ENCODE data around the gene NPHP1.
"Not testable (repeated sequence)": the region's sequence is repeated elsewhere in the genome, so short reads cannot be mapped to it uniquely, and the experiment has no call there.

NPHP1 gene

GRCh38 chr2:110103061-110103961 is 101.5 kb downstream of the NPHP1 start:
- Histone ChIP-seq H3K9ac (ENCODE audit: low read length) (no peak overlapping the region), H3K27ac (ENCODE audit: low read depth, low read length) (no peak overlapping the region)
- WGBS (ENCODE audit: extremely low coverage, insufficient coverage, low lambda C conversion rate): no CpG with 5 or more reads among the region's 20 CpGs

GRCh38 chr2:110101901-110102803 is 102.7 kb downstream of the NPHP1 start:
- Histone ChIP-seq H3K27ac (ENCODE audit: low read depth, low read length) (no peak overlapping the region), H2BK120ac (ENCODE audit: low read depth, low read length) (no peak overlapping the region), H3K4me2 (ENCODE audit: low read length) (no peak overlapping the region), H3K18ac (ENCODE audit: low read length) (no peak overlapping the region), H3K79me2 (ENCODE audit: control insufficient read depth, insufficient read depth, low read length) (no peaks in the 10 kb centered on the region), H3K36me3 (ENCODE audit: control insufficient read depth, insufficient read depth, low read length) (no peaks in the 10 kb centered on the region), H3K4me3 (ENCODE audit: low read length) (no peak overlapping the region), H3K4me1 (ENCODE audit: control insufficient read depth, low read depth, low read length) (no peaks in the 10 kb centered on the region), H2BK5ac (ENCODE audit: low read length) (no peak overlapping the region), H3K27me3 (ENCODE audit: insufficient read depth, low read length, poor library complexity) (no peaks in the 10 kb centered on the region), H2AK5ac (ENCODE audit: low read length) (no peak overlapping the region), H4K5ac (ENCODE audit: low read length) (no peak overlapping the region), H3K4ac (ENCODE audit: low read depth, low read length) (no peak overlapping the region), H2BK15ac (replicated peaks; ENCODE audit: low read depth) (no peak overlapping the region), H3K56ac (ENCODE audit: low read length) (peak overlapping the region; percentile 35), H3K9ac (ENCODE audit: low read length) (no peak overlapping the region), H3K23ac (ENCODE audit: low read length) (no peak overlapping the region), H4K8ac (ENCODE audit: low read depth, low read length) (no peak overlapping the region), H3K79me1 (ENCODE audit: low read length) (no peaks in the 10 kb centered on the region)
- no peak for DNase-seq
- WGBS (ENCODE audit: extremely low coverage, insufficient coverage, low lambda C conversion rate): no CpG with 5 or more reads among the region's 9 CpGs

More at GRCh38 chr2:110103061-110103961, 101.5 kb downstream of the NPHP1 start:
- H3K79me1 ChIP-seq (ENCODE audit: low read length): no peaks in the 10 kb centered on the region
- H3K56ac ChIP-seq (ENCODE audit: low read length): no peak overlapping the region
- H3K27me3 ChIP-seq (ENCODE audit: insufficient read depth, low read length, poor library complexity): no peaks in the 10 kb centered on the region
- H2BK120ac ChIP-seq (ENCODE audit: low read depth, low read length): no peak overlapping the region
- DNase-seq: no peak
- H2AK5ac ChIP-seq (ENCODE audit: low read length): no peak overlapping the region
- no peak overlapping the region for H2BK5ac ChIP-seq (ENCODE audit: low read length)
- no peak overlapping the region for H3K4me2 ChIP-seq (ENCODE audit: low read length)
- H3K23ac ChIP-seq (ENCODE audit: low read length): no peak overlapping the region
- no peak overlapping the region for H2BK15ac ChIP-seq (replicated peaks; ENCODE audit: low read depth)
- H3K79me2 ChIP-seq (ENCODE audit: control insufficient read depth, insufficient read depth, low read length): no peaks in the 10 kb centered on the region
- no peak overlapping the region for H4K8ac ChIP-seq (ENCODE audit: low read depth, low read length)
- no peak overlapping the region for H3K4ac ChIP-seq (ENCODE audit: low read depth, low read length)
- H3K4me1 ChIP-seq (ENCODE audit: control insufficient read depth, low read depth, low read length): no peaks in the 10 kb centered on the region
- no peak overlapping the region for H3K4me3 ChIP-seq (ENCODE audit: low read length)
- H3K36me3 ChIP-seq (ENCODE audit: control insufficient read depth, insufficient read depth, low read length): no peaks in the 10 kb centered on the region
- H4K5ac ChIP-seq (ENCODE audit: low read length): no peak overlapping the region
- no peak overlapping the region for H3K18ac ChIP-seq (ENCODE audit: low read length)

GRCh38 chr2:110101280-110101844 is 103.5 kb downstream of the NPHP1 start:
- H3K27ac ChIP-seq (ENCODE audit: low read depth, low read length): no peak overlapping the region
- no peaks in the 10 kb centered on the region for H3K79me1 ChIP-seq (ENCODE audit: low read length)
- H3K79me2 ChIP-seq (ENCODE audit: control insufficient read depth, insufficient read depth, low read length): no peaks in the 10 kb centered on the region
- H3K4ac ChIP-seq (ENCODE audit: low read depth, low read length): no peak overlapping the region
- H4K8ac ChIP-seq (ENCODE audit: low read depth, low read length): no peak overlapping the region
- no CpG with 5 or more reads among the region's 11 CpGs for WGBS (ENCODE audit: extremely low coverage, insufficient coverage, low lambda C conversion rate)
- no peak overlapping the region for H2BK5ac ChIP-seq (ENCODE audit: low read length)
- H3K4me1 ChIP-seq (ENCODE audit: control insufficient read depth, low read depth, low read length): no peaks in the 10 kb centered on the region
- no peak overlapping the region for H2AK5ac ChIP-seq (ENCODE audit: low read length)
- H3K36me3 ChIP-seq (ENCODE audit: control insufficient read depth, insufficient read depth, low read length): no peaks in the 10 kb centered on the region
- H3K23ac ChIP-seq (ENCODE audit: low read length): no peak overlapping the region
- no peak overlapping the region for H3K4me2 ChIP-seq (ENCODE audit: low read length)
- H3K27me3 ChIP-seq (ENCODE audit: insufficient read depth, low read length, poor library complexity): no peaks in the 10 kb centered on the region
- H3K56ac ChIP-seq (ENCODE audit: low read length): peak overlapping the region; percentile 46
- peak; percentile 83 for DNase-seq
- no peak overlapping the region for H4K5ac ChIP-seq (ENCODE audit: low read length)
- H3K4me3 ChIP-seq (ENCODE audit: low read length): no peak overlapping the region
- H2BK120ac ChIP-seq (ENCODE audit: low read depth, low read length): no peak overlapping the region
- H3K18ac ChIP-seq (ENCODE audit: low read length): no peak overlapping the region
- H2BK15ac ChIP-seq (replicated peaks; ENCODE audit: low read depth): no peak overlapping the region
- no peak overlapping the region for H3K9ac ChIP-seq (ENCODE audit: low read length)

GRCh38 chr2:110100880-110101279 is 103.9 kb downstream of the NPHP1 start:
- not testable (repeated sequence) for H3K79me1 ChIP-seq (ENCODE audit: low read length); H2AK5ac ChIP-seq (ENCODE audit: low read length); H3K4me2 ChIP-seq (ENCODE audit: low read length); H2BK15ac ChIP-seq (replicated peaks; ENCODE audit: low read depth); H3K79me2 ChIP-seq (ENCODE audit: control insufficient read depth, insufficient read depth, low read length); H2BK120ac ChIP-seq (ENCODE audit: low read depth, low read length); H3K27ac ChIP-seq (ENCODE audit: low read depth, low read length); H3K23ac ChIP-seq (ENCODE audit: low read length); H3K4ac ChIP-seq (ENCODE audit: low read depth, low read length); H3K4me1 ChIP-seq (ENCODE audit: control insufficient read depth, low read depth, low read length); H3K27me3 ChIP-seq (ENCODE audit: insufficient read depth, low read length, poor library complexity); DNase-seq; H3K18ac ChIP-seq (ENCODE audit: low read length); H3K4me3 ChIP-seq (ENCODE audit: low read length); H4K5ac ChIP-seq (ENCODE audit: low read length); H3K36me3 ChIP-seq (ENCODE audit: control insufficient read depth, insufficient read depth, low read length); H2BK5ac ChIP-seq (ENCODE audit: low read length); H4K8ac ChIP-seq (ENCODE audit: low read depth, low read length); H3K9ac ChIP-seq (ENCODE audit: low read length)
- WGBS (ENCODE audit: extremely low coverage, insufficient coverage, low lambda C conversion rate): no CpG with 5 or more reads among the region's 4 CpGs
- H3K56ac ChIP-seq (ENCODE audit: low read length): peak overlapping the region; percentile 31

- Histone ChIP-seq H2AK5ac (ENCODE audit: low read length) (no peak overlapping the region), H3K9ac (ENCODE audit: low read length) (no peak overlapping the region), H3K4me3 (ENCODE audit: low read length) (no peak overlapping the region), H2BK15ac (replicated peaks; ENCODE audit: low read depth) (no peak overlapping the region), H3K27me3 (ENCODE audit: insufficient read depth, low read length, poor library complexity) (no peaks in the 10 kb centered on the region), H3K79me1 (ENCODE audit: low read length) (no peaks in the 10 kb centered on the region), H3K4ac (ENCODE audit: low read depth, low read length) (no peak overlapping the region), H3K23ac (ENCODE audit: low read length) (no peak overlapping the region), H3K79me2 (ENCODE audit: control insufficient read depth, insufficient read depth, low read length) (no peaks in the 10 kb centered on the region), H2BK120ac (ENCODE audit: low read depth, low read length) (no peak overlapping the region), H3K56ac (ENCODE audit: low read length) (no peak overlapping the region), H2BK5ac (ENCODE audit: low read length) (no peak overlapping the region), H3K27ac (ENCODE audit: low read depth, low read length) (no peak overlapping the region), H4K8ac (ENCODE audit: low read depth, low read length) (no peak overlapping the region), H3K4me1 (ENCODE audit: control insufficient read depth, low read depth, low read length) (no peaks in the 10 kb centered on the region), H3K4me2 (ENCODE audit: low read length) (no peak overlapping the region), H3K36me3 (ENCODE audit: control insufficient read depth, insufficient read depth, low read length) (no peaks in the 10 kb centered on the region), H4K5ac (ENCODE audit: low read length) (no peak overlapping the region), H3K18ac (ENCODE audit: low read length) (no peak overlapping the region)
- DNase-seq: no peak
- WGBS (ENCODE audit: extremely low coverage, insufficient coverage, low lambda C conversion rate): no CpG with 5 or more reads among the region's 8 CpGs
Observed at GRCh38 chr2:110100480-110100879, 104.3 kb downstream of the NPHP1 start.
